Activated T-helper 1 cell treated with anti-CD3 and anti-CD28 coated beads, Interleukin-2, amount 50 U/mL, for 16 hours (primary cell): ENCODE results near the gene NTRK2.

ENCODE experiments used
- DNase-seq, 2 donors: peaks; one replicate each; pipeline ENCODE4 v3.0.0-alpha.2; 2020; ENCODE audit warnings: low read depth in 1 of 2, low spot score in 1 of 2

NTRK2 gene

GRCh38 chr9:84846906-84847305 lies 177.4 kb downstream of the NTRK2 start:
- no peak for DNase-seq

GRCh38 chr9:84849049-84849448 lies 179.5 kb downstream of the NTRK2 start:
- DNase-seq: no peak

GRCh38 chr9:84850830-84851392 lies 181.4 kb downstream of the NTRK2 start:
- no peak for DNase-seq

- no peak for DNase-seq
Measured at GRCh38 chr9:84851935-84852585, 182.5 kb downstream of the NTRK2 start.

- DNase-seq: no peak
Measured at GRCh38 chr9:84852617-84853301, 183.2 kb downstream of the NTRK2 start.

GRCh38 chr9:84856181-84856632 lies 186.7 kb downstream of the NTRK2 start:
- DNase-seq: no peak

GRCh38 chr9:84857211-84857610 lies 187.7 kb downstream of the NTRK2 start:
- no peak for DNase-seq

GRCh38 chr9:84858364-84858763 lies 188.8 kb downstream of the NTRK2 start:
- no peak for DNase-seq

- no peak for DNase-seq
Measured at GRCh38 chr9:84860249-84861115, 191.0 kb downstream of the NTRK2 start.

- no peak for DNase-seq
Measured at GRCh38 chr9:84861455-84861854, 191.9 kb downstream of the NTRK2 start.

- DNase-seq: no peak
Measured at GRCh38 chr9:84862308-84862707, 192.8 kb downstream of the NTRK2 start.

- DNase-seq: no peak
Measured at GRCh38 chr9:84862810-84863287, 193.3 kb downstream of the NTRK2 start.

- DNase-seq: no peak
Measured at GRCh38 chr9:84863372-84863771, 193.8 kb downstream of the NTRK2 start.

GRCh38 chr9:84866396-84867175 lies 197.1 kb downstream of the NTRK2 start:
- DNase-seq: no peak

- DNase-seq: no peak
Measured at GRCh38 chr9:84867186-84867585, 197.7 kb downstream of the NTRK2 start.

GRCh38 chr9:84869091-84869490 lies 199.6 kb downstream of the NTRK2 start:
- no peak for DNase-seq

GRCh38 chr9:84871983-84872382 lies 202.5 kb downstream of the NTRK2 start:
- no peak for DNase-seq

- no peak for DNase-seq
Measured at GRCh38 chr9:84874022-84874421, 204.5 kb downstream of the NTRK2 start.

- DNase-seq: no peak
Measured at GRCh38 chr9:84874596-84874995, 205.1 kb downstream of the NTRK2 start.

GRCh38 chr9:84875193-84875592 lies 205.7 kb downstream of the NTRK2 start:
- no peak for DNase-seq

GRCh38 chr9:84879631-84880030 lies 210.1 kb downstream of the NTRK2 start:
- no peak for DNase-seq
